Endodermal cell (in vitro differentiated cells): ENCODE data around the gene SZRD1. TPM values are rescaled to one million over a fixed set of nuclear protein-coding genes. Genes with fewer than 3 reads are reported as not detected.

ENCODE experiments used
- DNase-seq: peaks from one replicate; pipeline ENCODE4 v3.0.0-alpha.2; 2017
- H3K27ac ChIP-seq: 2 replicates; pipeline ENCODE4 v1.5.1; 2013; ENCODE audit warnings: mild to moderate bottlenecking, low read depth, low read length, moderate library complexity
- H3K27me3 ChIP-seq: 2 replicates; pipeline ENCODE4 v1.6.1; 2013; ENCODE audit warnings: mild to moderate bottlenecking, low read length, moderate library complexity; ENCODE audit not compliant: insufficient read depth, control insufficient read depth, poor library complexity, severe bottlenecking
- H3K36me3 ChIP-seq: 2 replicates; pipeline ENCODE4 v1.7.0; 2013; ENCODE audit warnings: mild to moderate bottlenecking, low read length, moderate library complexity; ENCODE audit not compliant: control insufficient read depth, insufficient read depth
- H3K4me1 ChIP-seq: one replicate; pipeline ENCODE4 v1.7.0; 2013; ENCODE audit warnings: low read length; ENCODE audit not compliant: control insufficient read depth, insufficient read depth
- H3K4me3 ChIP-seq: 2 replicates; pipeline ENCODE4 v1.5.1; 2013; ENCODE audit warnings: mild to moderate bottlenecking, low read length, moderate library complexity
- H3K9ac ChIP-seq: 2 replicates; pipeline ENCODE4 v1.6.1; 2013; ENCODE audit warnings: mild to moderate bottlenecking, low read length, moderate library complexity; ENCODE audit not compliant: poor library complexity, severe bottlenecking; ENCODE audit errors: extremely low read depth
- H3K9me3 ChIP-seq: 2 replicates; pipeline ENCODE4 v1.6.1; 2013; ENCODE audit warnings: mild to moderate bottlenecking, low read length, moderate library complexity; ENCODE audit not compliant: control insufficient read depth
- H3K27ac Mint-ChIP-seq: 2 replicates; pipeline ENCODE4 v1.8.0; 2020; ENCODE audit warnings: mixed read lengths
- H3K27me3 Mint-ChIP-seq: 2 replicates; pipeline ENCODE4 v1.8.0; 2021; ENCODE audit warnings: mild to moderate bottlenecking, mixed read lengths; ENCODE audit not compliant: insufficient read depth
- H3K36me3 Mint-ChIP-seq: 2 replicates; pipeline ENCODE4 v1.8.0; 2020; ENCODE audit warnings: low read depth, mixed read lengths
- H3K4me1 Mint-ChIP-seq: 2 replicates; pipeline ENCODE4 v1.8.0; 2020; ENCODE audit warnings: mixed read lengths
- H3K4me3 Mint-ChIP-seq: 2 replicates; pipeline ENCODE4 v1.8.0; 2020; ENCODE audit warnings: mild to moderate bottlenecking, moderate library complexity, mixed read lengths
- H3K9me3 Mint-ChIP-seq: 2 replicates; pipeline ENCODE4 v1.8.0; 2020; ENCODE audit warnings: mild to moderate bottlenecking, mixed read lengths
- CTCF ChIP-seq: fragments of 200-600 bp; sonication (generic); conservative IDR thresholded peaks from 2 replicates; pipeline ENCODE4 v1.5.0; 2021; ENCODE audit warnings: antibody characterized with exemption, mild to moderate bottlenecking
- WGBS, 2 experiments: methylation state at CpG; one replicate each; pipeline versions ENCODE4 v1.1.5 to v1.1.7; 2013; ENCODE audit warnings: missing lambda C conversion rate in 2 of 2, mixed read lengths in 1 of 2; ENCODE audit not compliant: insufficient coverage in 1 of 2, insufficient read length in 1 of 2; 5-methylcytosine and 5-hydroxymethylcytosine counted together
- total RNA-seq, 2 donors: library from RNA; stranded (reverse); fragmentation: NEBNext Ultra II Directional in 1 of 2; extraction: Animal tissue kit (Norgen Biotek cat#: 25700) in 1 of 2; gene quantifications; 2 replicates in 1 of 2; 3 replicates in 1 of 2; pipeline ENCODE4 v1.2.1, GENCODE V29; 2021

Gene SZRD1
- total RNA-seq, 2 donors from 2014 or later = 111 to 118 TPM

- no peak for DNase-seq
- H3K9me3 Mint-ChIP-seq = no peaks in the 10 kb centered on the region
- no peak overlapping the region for H3K27ac Mint-ChIP-seq
- TF ChIP-seq CTCF = no peak
- Histone ChIP-seq H3K27ac (no peak overlapping the region), H3K27me3 (no peaks in the 10 kb centered on the region), H3K9me3 (no peaks in the 10 kb centered on the region), H3K4me1 (no peaks in the 10 kb centered on the region), H3K4me3 (no peak overlapping the region), H3K36me3 (no peaks in the 10 kb centered on the region), H3K9ac (no peak overlapping the region)
- no peak overlapping the region for H3K4me3 Mint-ChIP-seq
- H3K36me3 Mint-ChIP-seq = peaks cover 12% of the 10 kb centered on the region
- WGBS, 2 experiments = 95 to 100% methylated on average over 5 to 7 of the region's 7 CpGs
- peaks cover 7% of the 10 kb centered on the region for H3K4me1 Mint-ChIP-seq
- H3K27me3 Mint-ChIP-seq = no peaks in the 10 kb centered on the region
These were observed 32.2 kb upstream of the SZRD1 start for GRCh38 chr1:16334655-16335340.

- H3K27me3 Mint-ChIP-seq = no peaks in the 10 kb centered on the region
- peaks cover 7% of the 10 kb centered on the region for H3K4me1 Mint-ChIP-seq
- no peaks in the 10 kb centered on the region for H3K4me1 ChIP-seq
- H3K27me3 ChIP-seq = no peaks in the 10 kb centered on the region
- H3K36me3 Mint-ChIP-seq = peaks cover 16% of the 10 kb centered on the region
- no peak for DNase-seq
- H3K4me3 ChIP-seq = no peak overlapping the region
- no peaks in the 10 kb centered on the region for H3K9me3 ChIP-seq
- H3K27ac ChIP-seq = no peak overlapping the region
- 99 to 100% methylated on average over 3 to 4 of the region's 5 CpGs for WGBS, 2 experiments
- no peak overlapping the region for H3K4me3 Mint-ChIP-seq
- no peak overlapping the region for H3K27ac Mint-ChIP-seq
- no peaks in the 10 kb centered on the region for H3K36me3 ChIP-seq
- no peak overlapping the region for H3K9ac ChIP-seq
- TF ChIP-seq CTCF = no peak
- H3K9me3 Mint-ChIP-seq = no peaks in the 10 kb centered on the region
These were observed 28.1 kb upstream of the SZRD1 start for GRCh38 chr1:16338961-16339360.

GRCh38 chr1:16340673-16341072 is 26.4 kb upstream of the SZRD1 start:
- H3K9me3 ChIP-seq = no peaks in the 10 kb centered on the region
- no peaks in the 10 kb centered on the region for H3K36me3 ChIP-seq
- no peak for TF ChIP-seq CTCF
- no peaks in the 10 kb centered on the region for H3K9me3 Mint-ChIP-seq
- no peak overlapping the region for H3K27ac Mint-ChIP-seq
- 100% methylated on average over 1 of the region's 1 CpG; no CpG with 5 or more reads in 1 of the 2 experiments for WGBS, 2 experiments
- H3K9ac ChIP-seq = no peak overlapping the region
- no peak overlapping the region for H3K4me3 ChIP-seq
- H3K27me3 Mint-ChIP-seq = no peaks in the 10 kb centered on the region
- H3K36me3 Mint-ChIP-seq = peaks cover 10% of the 10 kb centered on the region
- no peak for DNase-seq
- no peak overlapping the region for H3K27ac ChIP-seq
- no peaks in the 10 kb centered on the region for H3K4me1 ChIP-seq
- H3K27me3 ChIP-seq = no peaks in the 10 kb centered on the region
- no peaks in the 10 kb centered on the region for H3K4me1 Mint-ChIP-seq
- H3K4me3 Mint-ChIP-seq = no peak overlapping the region
